Epithelial cell of proximal tubule (primary cell): Measurements from ENCODE around the gene EMSY. TPM values are rescaled to one million over a fixed set of nuclear protein-coding genes. Genes with fewer than 3 reads are reported as not detected.

Experiments used
- DNase-seq: peaks from one replicate; pipeline ENCODE4 v3.0.0-alpha.2; 2011; ENCODE audit warnings: low read depth
- H3K4me3 ChIP-seq: 2 replicates; pipeline ENCODE4 v1.5.1; 2011; ENCODE audit warnings: low read depth, mild to moderate bottlenecking, low read length
- total RNA-seq: library from RNA; depleted of rRNA; stranded (reverse); fragments of >200 nt; gene quantifications from 2 replicates; pipeline ENCODE4 v1.2.3, GENCODE V29; 2015
- TF ChIP-seq, protein P1 (sequence below): conservative IDR thresholded peaks from 2 replicates; pipeline ENCODE4 v1.5.1; 2012; ENCODE audit warnings: low read depth, mild to moderate bottlenecking, low read length

Gene EMSY
- total RNA-seq, 1 donor from 2014 or later = 7.8 TPM

DNA sequence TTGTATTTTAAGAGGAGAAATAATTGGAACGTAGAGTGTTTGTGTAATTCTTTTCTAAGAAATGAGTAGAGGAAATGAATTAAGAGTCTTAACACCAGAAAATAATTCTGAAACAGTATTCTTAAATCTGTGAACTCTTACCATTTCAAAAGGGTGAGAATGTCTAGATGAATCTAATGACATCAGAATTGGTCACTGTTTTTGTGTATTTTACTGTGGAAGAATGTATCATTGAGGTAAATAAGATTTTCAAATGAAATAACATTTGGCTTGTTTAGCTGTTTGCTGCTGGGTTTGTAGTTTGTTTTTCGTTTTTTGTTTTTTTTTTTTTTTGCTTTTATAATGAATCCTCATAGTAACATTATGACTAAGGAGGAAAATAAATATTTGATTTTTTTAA lies 97.6 kb downstream of the EMSY start:
- no peak overlapping the region for H3K4me3 ChIP-seq
- TF ChIP-seq, protein P1, sequence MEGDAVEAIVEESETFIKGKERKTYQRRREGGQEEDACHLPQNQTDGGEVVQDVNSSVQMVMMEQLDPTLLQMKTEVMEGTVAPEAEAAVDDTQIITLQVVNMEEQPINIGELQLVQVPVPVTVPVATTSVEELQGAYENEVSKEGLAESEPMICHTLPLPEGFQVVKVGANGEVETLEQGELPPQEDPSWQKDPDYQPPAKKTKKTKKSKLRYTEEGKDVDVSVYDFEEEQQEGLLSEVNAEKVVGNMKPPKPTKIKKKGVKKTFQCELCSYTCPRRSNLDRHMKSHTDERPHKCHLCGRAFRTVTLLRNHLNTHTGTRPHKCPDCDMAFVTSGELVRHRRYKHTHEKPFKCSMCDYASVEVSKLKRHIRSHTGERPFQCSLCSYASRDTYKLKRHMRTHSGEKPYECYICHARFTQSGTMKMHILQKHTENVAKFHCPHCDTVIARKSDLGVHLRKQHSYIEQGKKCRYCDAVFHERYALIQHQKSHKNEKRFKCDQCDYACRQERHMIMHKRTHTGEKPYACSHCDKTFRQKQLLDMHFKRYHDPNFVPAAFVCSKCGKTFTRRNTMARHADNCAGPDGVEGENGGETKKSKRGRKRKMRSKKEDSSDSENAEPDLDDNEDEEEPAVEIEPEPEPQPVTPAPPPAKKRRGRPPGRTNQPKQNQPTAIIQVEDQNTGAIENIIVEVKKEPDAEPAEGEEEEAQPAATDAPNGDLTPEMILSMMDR = no peak
- no peak for DNase-seq

DNA sequence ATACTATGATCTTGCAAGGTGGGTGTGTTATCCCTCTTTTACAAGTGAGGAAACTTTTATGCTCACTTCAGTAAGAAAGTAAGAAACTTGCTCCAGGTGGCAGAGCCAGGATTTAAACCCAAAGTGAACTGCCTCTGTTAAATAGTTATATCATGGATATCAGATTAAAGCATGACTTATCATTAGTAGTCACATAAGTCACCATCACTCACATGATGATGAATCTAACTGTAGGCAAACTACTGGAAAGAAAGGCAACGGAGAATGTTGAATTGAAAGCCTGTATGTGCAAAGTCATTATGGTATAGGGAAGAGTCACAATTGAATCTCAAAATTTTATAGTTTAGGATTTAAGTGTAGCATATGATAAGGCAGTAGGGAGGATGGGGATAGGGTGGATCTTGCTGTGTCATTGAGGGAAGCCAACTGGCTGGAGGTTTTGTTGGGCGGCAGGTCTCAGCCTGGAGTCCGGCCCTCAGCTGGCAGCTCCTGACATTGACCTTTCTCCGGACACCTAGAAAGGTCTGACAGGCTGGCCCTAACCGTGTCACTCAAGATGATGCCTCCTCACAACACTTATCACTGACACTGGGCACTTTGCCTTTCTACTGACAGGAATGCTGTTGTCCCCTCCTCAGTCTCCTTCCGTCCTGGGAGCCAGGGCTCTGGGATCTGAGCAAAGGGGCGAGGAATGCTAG lies 98.3 kb downstream of the EMSY start:
- TF ChIP-seq, protein P1 = no peak
- DNase-seq = no peak

DNA sequence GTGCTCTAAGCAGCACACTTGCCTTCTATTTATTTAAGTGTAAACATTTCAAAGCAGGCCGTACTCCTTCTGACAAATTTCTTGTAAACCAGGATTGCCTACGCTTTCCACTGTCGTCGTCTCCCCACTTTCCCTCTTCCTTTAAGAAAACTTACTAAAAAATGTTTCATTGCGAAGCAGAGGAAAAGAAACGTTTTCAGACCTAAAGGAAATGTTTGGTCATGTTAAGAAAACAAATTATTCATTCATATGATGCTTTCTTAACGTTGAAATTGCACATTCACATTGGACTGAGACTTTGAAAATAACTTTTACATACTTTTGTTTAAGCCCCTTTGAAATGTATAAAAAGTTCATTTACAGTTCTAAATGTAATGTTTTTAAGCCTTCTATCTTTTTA lies 106.0 kb downstream of the EMSY start:
- TF ChIP-seq, protein P1 = no peak
- H3K4me3 ChIP-seq = no peak overlapping the region
- DNase-seq = no peak

More for the DNA sequence above, 98.3 kb downstream of the EMSY start:
- no peak overlapping the region for H3K4me3 ChIP-seq

DNA sequence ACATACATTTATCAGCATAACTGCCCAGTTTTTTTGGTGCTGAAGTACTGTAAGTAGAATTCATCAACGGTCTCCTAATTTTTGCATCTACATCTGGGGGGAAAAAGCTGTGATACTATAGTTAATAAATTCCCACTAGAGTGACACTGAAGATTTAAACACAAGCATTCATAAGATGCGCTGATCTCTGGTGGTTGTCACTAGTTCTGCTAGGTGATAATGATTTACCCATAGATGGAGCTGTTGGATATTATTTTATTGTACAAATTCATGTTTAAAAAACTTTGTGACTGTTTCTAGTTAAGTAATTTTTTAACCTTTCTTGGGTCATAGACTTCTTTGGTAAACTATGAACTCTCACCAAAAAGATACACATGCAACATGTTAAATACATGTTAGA lies 106.6 kb downstream of the EMSY start:
- DNase-seq = no peak
- TF ChIP-seq, protein P1 = peak; percentile 18
- no peak overlapping the region for H3K4me3 ChIP-seq

DNA sequence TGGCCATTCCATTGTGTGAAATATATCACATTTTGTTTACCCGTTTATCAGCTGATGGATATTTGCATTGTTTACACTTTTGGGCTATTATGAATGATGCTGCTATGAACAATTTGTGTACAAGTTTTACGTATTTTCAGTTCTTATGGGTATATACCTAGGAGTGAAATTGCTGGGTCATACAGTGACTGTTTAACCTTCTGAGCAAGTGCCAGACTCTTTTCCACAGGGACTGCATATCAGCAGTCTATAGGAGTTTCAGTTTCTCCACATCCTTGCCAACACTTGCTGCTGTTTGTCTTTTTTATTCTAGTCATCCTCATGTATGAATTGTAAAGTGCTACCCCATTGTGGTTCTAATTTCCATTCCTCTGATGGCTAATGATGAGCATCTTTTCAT lies 108.2 kb downstream of the EMSY start:
- no peak overlapping the region for H3K4me3 ChIP-seq
- no peak for DNase-seq
- TF ChIP-seq, protein P1 = no peak

DNA sequence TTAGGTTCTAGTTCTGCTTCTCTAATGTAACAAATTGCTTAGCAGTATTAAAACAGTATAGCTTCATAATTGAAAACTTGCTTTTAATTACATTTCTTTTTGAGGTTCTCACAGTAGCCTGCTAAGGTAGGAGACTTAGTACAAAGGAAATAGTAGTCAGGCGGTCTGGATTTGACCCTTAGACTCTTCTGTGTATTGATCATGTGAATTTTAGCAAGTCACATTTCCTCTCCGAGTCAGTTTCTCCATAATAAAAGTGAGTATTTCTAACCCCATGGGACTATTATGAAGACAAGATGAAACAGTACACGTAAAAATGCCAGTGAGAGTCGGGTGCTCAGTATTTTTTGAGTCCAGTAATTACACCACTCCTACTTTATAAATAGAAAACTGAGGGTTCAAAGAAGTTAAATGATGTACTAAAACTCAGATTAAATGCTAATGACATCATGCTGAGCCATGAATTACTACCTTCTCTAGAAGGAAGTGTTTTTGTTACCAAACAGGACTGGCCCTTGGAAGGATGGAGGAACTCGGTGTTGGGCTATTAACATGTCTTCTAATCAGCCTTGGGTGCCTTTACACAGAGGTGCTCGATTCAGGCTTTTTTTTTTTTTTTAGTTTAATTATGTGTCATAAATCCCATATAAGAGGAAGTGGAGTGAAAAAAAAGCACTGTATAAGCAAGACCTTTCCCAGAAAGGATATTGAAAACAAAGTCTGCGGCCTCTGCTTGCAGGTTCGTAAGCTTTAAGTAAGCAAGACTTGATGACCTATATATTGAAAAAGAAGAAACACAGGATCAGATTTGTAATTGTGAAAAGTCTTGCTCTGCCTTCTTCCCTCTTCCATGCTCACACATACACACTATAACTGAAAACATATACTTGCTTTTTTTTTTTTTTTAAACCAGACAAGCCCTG lies 109.0 kb downstream of the EMSY start:
- no peak for DNase-seq
- TF ChIP-seq, protein P1 = no peak
- H3K4me3 ChIP-seq = no peak overlapping the region
